WTC11 (cell line): ENCODE data around the gene HCFC1. TPM values are rescaled to one million over a fixed set of nuclear protein-coding genes. Genes with fewer than 3 reads are reported as not detected.

Experiments used
- ATAC-seq: fragments of 200-7000 bp; cut with Tn5 transposase; 2 replicates; pipeline ENCODE4 v1.10.0; 2021; ENCODE audit warnings: mild to moderate bottlenecking, moderate library complexity
- CTCF ChIA-PET: fragments of 300-600 bp; sonication (Branson Sonifier 250); formaldehyde crosslinking; loops from one replicate; lab custom pipeline; 2021; ENCODE audit warnings: antibody characterized with exemption; lab: Charles Lee
- POLR2A ChIA-PET: fragments of 350-600 bp; sonication (Branson Sonifier 250); formaldehyde crosslinking; loops from one replicate; lab custom pipeline; 2021; ENCODE audit warnings: antibody characterized with exemption; lab: Charles Lee
- DNase-seq: peaks from one replicate; pipeline ENCODE4 v3.0.0; 2021; ENCODE audit warnings: low spot score
- H3K27ac Mint-ChIP-seq: 2 replicates; pipeline ENCODE4 v1.8.0; 2021; ENCODE audit warnings: mixed read lengths
- H3K27me3 Mint-ChIP-seq: 2 replicates; pipeline ENCODE4 v1.8.0; 2021; ENCODE audit warnings: low read depth, mild to moderate bottlenecking, moderate library complexity, mixed read lengths
- H3K36me3 Mint-ChIP-seq: 2 replicates; pipeline ENCODE4 v1.8.0; 2021; ENCODE audit warnings: mixed read lengths
- H3K4me1 Mint-ChIP-seq: 2 replicates; pipeline ENCODE4 v1.8.0; 2022; ENCODE audit warnings: mixed read lengths
- H3K4me3 Mint-ChIP-seq: 2 replicates; pipeline ENCODE4 v1.8.0; 2021; ENCODE audit warnings: mild to moderate bottlenecking, moderate library complexity, mixed read lengths
- H3K9me3 Mint-ChIP-seq: 2 replicates; pipeline ENCODE4 v1.8.0; 2021; ENCODE audit warnings: mixed read lengths
- ATF1 ChIP-seq: sonication (generic); formaldehyde crosslinking; IDR thresholded peaks from 2 replicates; pipeline ENCODE4 v1.8.1; 2023; ENCODE audit warnings: mild to moderate bottlenecking, moderate library complexity, missing genetic modification reagents
- FOXJ3 ChIP-seq: sonication (generic); formaldehyde crosslinking; IDR thresholded peaks from 2 replicates; pipeline ENCODE4 v1.9.0; 2021; ENCODE audit warnings: missing genetic modification reagents, mild to moderate bottlenecking, borderline replicate concordance
- GRHL2 ChIP-seq: fragments of 250-450 bp; sonication (Bioruptor Pico); IDR thresholded peaks from 2 replicates; pipeline ENCODE4 v1.8.0; 2022; ENCODE audit warnings: mild to moderate bottlenecking, moderate library complexity; ENCODE audit not compliant: insufficient replicate concordance, severe bottlenecking
- IRF2 ChIP-seq: sonication (generic); formaldehyde crosslinking; IDR thresholded peaks from 2 replicates; pipeline ENCODE4 v1.8.0; 2022; ENCODE audit warnings: low read depth, missing genetic modification reagents, borderline replicate concordance
- JAZF1 ChIP-seq: fragments of 250-450 bp; sonication (Bioruptor Pico); IDR thresholded peaks from 2 replicates; pipeline ENCODE4 v1.9.0; 2021; ENCODE audit warnings: moderate library complexity, mild to moderate bottlenecking, inconsistent platforms
- NR1H2 ChIP-seq: sonication (generic); formaldehyde crosslinking; IDR thresholded peaks from 2 replicates; pipeline ENCODE4 v1.9.0; 2021; ENCODE audit warnings: mild to moderate bottlenecking, moderate library complexity, missing genetic modification reagents
- PRDM15 ChIP-seq: sonication (generic); formaldehyde crosslinking; IDR thresholded peaks from 2 replicates; pipeline ENCODE4 v1.8.0; 2022; ENCODE audit warnings: missing genetic modification reagents
- SOX15 ChIP-seq: fragments of 250-450 bp; sonication (Bioruptor Pico); IDR thresholded peaks from 2 replicates; pipeline ENCODE4 v1.9.0; 2021; ENCODE audit warnings: mild to moderate bottlenecking
- total RNA-seq: library from RNA; stranded (reverse); gene quantifications from 3 replicates; pipeline ENCODE4 v1.2.3, GENCODE V29; 2021
- TF ChIP-seq, protein P1 (sequence below): sonication (generic); formaldehyde crosslinking; IDR thresholded peaks from 2 replicates; pipeline ENCODE4 v1.8.0; 2023; ENCODE audit warnings: mild to moderate bottlenecking, missing genetic modification reagents
- TF ChIP-seq, protein P2 (sequence below): fragments of 250-450 bp; sonication (Bioruptor Pico); conservative IDR thresholded peaks from 2 replicates; pipeline ENCODE4 v1.9.0; 2021; ENCODE audit warnings: mild to moderate bottlenecking

Gene HCFC1
- total RNA-seq, 1 experiment from 2014 or later: 130 TPM

- TF ChIP-seq GRHL2 (CRISPR knock-in tag) (no peak), NR1H2 (CRISPR knock-in tag) (no peak)
- TF ChIP-seq, all 79 proteins: peak for 0
Observed at GRCh38 chrX:153964105-153964504, 7.5 kb downstream of the HCFC1 start (continued).

DNA sequence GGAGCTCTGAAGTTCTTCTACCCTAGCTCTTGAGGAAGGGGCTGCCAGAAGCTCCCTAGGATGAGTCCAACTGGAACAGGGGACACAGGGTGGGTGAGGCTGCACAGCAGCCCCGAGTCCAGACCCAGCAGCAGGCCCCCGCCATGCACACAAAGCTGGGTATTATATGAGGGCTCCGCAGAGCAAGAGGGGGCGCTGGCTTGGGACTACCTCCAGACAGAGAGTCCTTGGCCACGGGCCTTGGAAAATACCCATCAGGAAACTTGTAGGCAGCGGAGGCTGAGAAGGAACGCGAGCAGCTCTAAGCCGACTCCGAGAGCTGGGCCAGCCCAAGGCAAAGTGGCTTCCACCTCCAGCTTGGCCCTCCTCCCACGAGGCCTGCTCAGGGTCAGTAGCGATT is 8.1 kb downstream of the HCFC1 start:
- DNase-seq: no peak
- no peak overlapping the region for H3K4me3 Mint-ChIP-seq
- peaks cover 21% of the 10 kb centered on the region for H3K4me1 Mint-ChIP-seq
- H3K9me3 Mint-ChIP-seq: no peaks in the 10 kb centered on the region
- peaks cover 16% of the 10 kb centered on the region for H3K36me3 Mint-ChIP-seq
- no peak overlapping the region for H3K27ac Mint-ChIP-seq
- H3K27me3 Mint-ChIP-seq: no peaks in the 10 kb centered on the region
- POLR2A ChIA-PET: interaction anchor here (0.5 kb wide), 1 partner anchor 87 kb away, joined by 3 read pairs; no protein-coding TSS in a partner anchor
- TF ChIP-seq IRF2 (no peak), FOXJ3 (CRISPR knock-in tag) (no peak), ATF1 (no peak), PRDM15 (no peak)
- TF ChIP-seq, protein P1, sequence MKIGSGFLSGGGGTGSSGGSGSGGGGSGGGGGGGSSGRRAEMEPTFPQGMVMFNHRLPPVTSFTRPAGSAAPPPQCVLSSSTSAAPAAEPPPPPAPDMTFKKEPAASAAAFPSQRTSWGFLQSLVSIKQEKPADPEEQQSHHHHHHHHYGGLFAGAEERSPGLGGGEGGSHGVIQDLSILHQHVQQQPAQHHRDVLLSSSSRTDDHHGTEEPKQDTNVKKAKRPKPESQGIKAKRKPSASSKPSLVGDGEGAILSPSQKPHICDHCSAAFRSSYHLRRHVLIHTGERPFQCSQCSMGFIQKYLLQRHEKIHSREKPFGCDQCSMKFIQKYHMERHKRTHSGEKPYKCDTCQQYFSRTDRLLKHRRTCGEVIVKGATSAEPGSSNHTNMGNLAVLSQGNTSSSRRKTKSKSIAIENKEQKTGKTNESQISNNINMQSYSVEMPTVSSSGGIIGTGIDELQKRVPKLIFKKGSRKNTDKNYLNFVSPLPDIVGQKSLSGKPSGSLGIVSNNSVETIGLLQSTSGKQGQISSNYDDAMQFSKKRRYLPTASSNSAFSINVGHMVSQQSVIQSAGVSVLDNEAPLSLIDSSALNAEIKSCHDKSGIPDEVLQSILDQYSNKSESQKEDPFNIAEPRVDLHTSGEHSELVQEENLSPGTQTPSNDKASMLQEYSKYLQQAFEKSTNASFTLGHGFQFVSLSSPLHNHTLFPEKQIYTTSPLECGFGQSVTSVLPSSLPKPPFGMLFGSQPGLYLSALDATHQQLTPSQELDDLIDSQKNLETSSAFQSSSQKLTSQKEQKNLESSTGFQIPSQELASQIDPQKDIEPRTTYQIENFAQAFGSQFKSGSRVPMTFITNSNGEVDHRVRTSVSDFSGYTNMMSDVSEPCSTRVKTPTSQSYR (CRISPR knock-in tag): no peak
- TF ChIP-seq, all 79 proteins: peak for 0
- CTCF ChIA-PET: interaction anchor here (0.6 to 1.2 kb wide), 2 partner anchors 15 to 384 kb away, joined by 3 to 4 read pairs; no protein-coding TSS in a partner anchor
- ATAC-seq: no peak

DNA sequence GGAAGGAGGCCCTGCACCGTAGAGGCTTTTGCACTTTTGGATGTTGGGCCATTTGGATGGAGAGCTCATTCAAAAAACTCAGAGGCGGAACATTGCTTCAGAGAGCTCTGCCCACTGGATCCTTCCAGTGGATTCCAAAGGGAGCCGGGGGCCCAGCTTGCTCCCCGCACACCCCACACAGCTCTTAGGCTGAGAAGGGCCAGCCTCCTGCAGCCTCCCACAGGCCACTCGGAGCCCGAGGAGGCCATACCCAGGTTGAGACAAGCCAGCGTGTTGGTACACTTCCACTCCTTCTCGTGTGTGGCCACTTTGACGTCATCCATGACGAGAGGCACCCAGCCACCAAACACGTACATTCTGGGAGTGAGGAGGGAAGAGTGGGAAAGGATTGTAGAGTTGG is 10.3 kb downstream of the HCFC1 start:
- Mint-ChIP-seq H3K36me3 (peaks cover 24% of the 10 kb centered on the region), H3K4me3 (no peak overlapping the region), H3K27ac (no peak overlapping the region), H3K4me1 (peaks cover 5% of the 10 kb centered on the region; the same call in 1 of the 2 replicates), H3K9me3 (no peaks in the 10 kb centered on the region), H3K27me3 (no peaks in the 10 kb centered on the region)
- ChIA-PET POLR2A (no interaction called here), CTCF (interaction anchor here (1.4 kb wide), 1 partner anchor 36 kb away, joined by 3 read pairs; no protein-coding TSS in a partner anchor)
- ATAC-seq (no peak), DNase-seq (no peak)
- TF ChIP-seq, protein P2, sequence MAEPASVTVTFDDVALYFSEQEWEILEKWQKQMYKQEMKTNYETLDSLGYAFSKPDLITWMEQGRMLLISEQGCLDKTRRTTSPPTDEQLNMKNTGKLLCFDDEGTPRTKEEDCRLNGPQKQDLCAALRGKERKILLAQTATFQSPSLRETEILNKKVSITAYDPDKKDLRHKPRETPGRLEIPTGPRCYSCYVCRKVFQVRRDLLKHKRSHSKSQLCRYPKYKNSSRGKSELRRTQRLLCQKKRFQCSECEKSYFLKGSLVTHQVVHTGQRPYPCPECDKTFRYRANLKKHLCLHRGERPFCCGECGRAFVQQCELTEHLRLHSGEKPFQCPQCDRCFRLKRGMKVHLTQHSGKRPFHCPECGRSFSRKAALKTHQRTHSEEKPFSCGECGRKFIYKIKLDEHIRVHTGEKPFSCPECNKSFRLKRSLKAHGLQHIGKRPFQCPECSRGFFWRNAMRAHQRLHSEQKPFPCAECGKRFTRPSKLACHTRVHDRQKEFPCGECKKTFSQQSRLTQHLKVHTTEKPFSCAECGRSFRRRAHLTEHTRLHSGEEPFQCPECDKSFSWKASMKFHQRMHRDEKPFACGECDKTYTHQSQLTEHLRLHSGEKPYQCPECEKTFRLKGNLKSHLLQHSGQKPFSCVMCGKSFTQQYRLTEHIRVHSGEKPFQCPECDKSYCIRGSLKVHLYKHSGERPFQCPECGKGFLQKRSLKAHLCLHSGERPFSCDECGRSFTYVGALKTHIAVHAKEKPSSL: no peak
- TF ChIP-seq SOX15: no peak

DNA sequence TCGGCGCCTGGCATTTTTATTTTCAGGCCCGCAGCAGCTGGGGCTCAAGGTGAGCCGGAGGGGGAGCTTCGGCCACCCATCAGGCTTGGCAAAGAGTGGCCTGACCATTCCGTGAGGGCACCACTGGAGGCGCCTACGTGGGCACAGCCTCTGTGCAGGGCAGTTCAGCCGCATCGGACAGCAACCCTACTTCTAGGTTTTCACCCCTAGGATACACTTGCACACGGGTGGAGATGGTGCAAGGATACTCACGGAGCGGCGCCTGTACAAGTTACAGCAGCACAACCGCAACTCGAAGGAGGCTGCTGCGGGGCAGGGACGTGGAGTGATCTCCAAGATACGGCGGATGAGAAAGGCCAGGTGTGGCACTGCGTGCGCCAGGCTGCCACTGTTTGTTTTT is 10.8 kb downstream of the HCFC1 start:
- CTCF ChIA-PET: interaction anchor here (1.4 kb wide), 1 partner anchor 36 kb away, joined by 3 read pairs; no protein-coding TSS in a partner anchor
- Mint-ChIP-seq H3K4me3 (no peak overlapping the region), H3K4me1 (no peaks in the 10 kb centered on the region), H3K27ac (no peak overlapping the region), H3K36me3 (peaks cover 24% of the 10 kb centered on the region), H3K27me3 (no peaks in the 10 kb centered on the region), H3K9me3 (no peaks in the 10 kb centered on the region)
- POLR2A ChIA-PET: no interaction called here
- no peak for ATAC-seq
- no peak for DNase-seq
- TF ChIP-seq JAZF1 (CRISPR knock-in tag): no peak
